Type B pancreatic cell (in vitro differentiated cells): ENCODE measurements around the gene ARMH4. TPM values are rescaled to one million over a fixed set of nuclear protein-coding genes. Genes with fewer than 3 reads are reported as not detected.
A peak's percentile ranks its signal among the peaks of the same experiment; 100 is the strongest.

Experiments used
- DNase-seq: peaks from one replicate; pipeline ENCODE4 v3.0.0; 2021; ENCODE audit warnings: mixed read lengths; ENCODE audit not compliant: unreplicated experiment; ENCODE audit errors: extremely low spot score
- H3K27ac Mint-ChIP-seq: 2 replicates; pipeline ENCODE4 v1.8.0; 2021; ENCODE audit warnings: mild to moderate bottlenecking, mixed read lengths
- H3K27me3 Mint-ChIP-seq: 2 replicates; pipeline ENCODE4 v1.8.0; 2021; ENCODE audit warnings: mixed read lengths
- H3K36me3 Mint-ChIP-seq: 2 replicates; pipeline ENCODE4 v1.8.0; 2021; ENCODE audit warnings: mixed read lengths
- H3K4me1 Mint-ChIP-seq: one replicate; pipeline ENCODE4 v1.8.0; 2021; ENCODE audit warnings: mixed read lengths; ENCODE audit not compliant: unreplicated experiment
- H3K4me3 Mint-ChIP-seq: 2 replicates; pipeline ENCODE4 v1.8.0; 2021; ENCODE audit warnings: mild to moderate bottlenecking, mixed read lengths
- H3K9me3 Mint-ChIP-seq: 2 replicates; pipeline ENCODE4 v1.8.0; 2021; ENCODE audit warnings: mixed read lengths
- total RNA-seq: library from RNA; stranded (reverse); gene quantifications from 2 replicates; pipeline ENCODE4 v1.2.1, GENCODE V29; 2021; ENCODE audit warnings: low replicate concordance
- TF ChIP-seq, protein P1 (sequence below): fragments of 200-600 bp; sonication (generic); conservative IDR thresholded peaks from 2 replicates; pipeline ENCODE4 v1.5.0; 2021; ENCODE audit warnings: antibody characterized with exemption, mild to moderate bottlenecking

ARMH4 gene
- total RNA-seq, 1 donor from 2014 or later, result 22.0 TPM

- H3K27ac Mint-ChIP-seq, result no peak overlapping the region
- H3K9me3 Mint-ChIP-seq, result no peaks in the 10 kb centered on the region
- H3K36me3 Mint-ChIP-seq, result peaks cover 8% of the 10 kb centered on the region
- H3K4me1 Mint-ChIP-seq, result peaks cover 5% of the 10 kb centered on the region
- no peaks in the 10 kb centered on the region for H3K27me3 Mint-ChIP-seq
- TF ChIP-seq, protein P1, sequence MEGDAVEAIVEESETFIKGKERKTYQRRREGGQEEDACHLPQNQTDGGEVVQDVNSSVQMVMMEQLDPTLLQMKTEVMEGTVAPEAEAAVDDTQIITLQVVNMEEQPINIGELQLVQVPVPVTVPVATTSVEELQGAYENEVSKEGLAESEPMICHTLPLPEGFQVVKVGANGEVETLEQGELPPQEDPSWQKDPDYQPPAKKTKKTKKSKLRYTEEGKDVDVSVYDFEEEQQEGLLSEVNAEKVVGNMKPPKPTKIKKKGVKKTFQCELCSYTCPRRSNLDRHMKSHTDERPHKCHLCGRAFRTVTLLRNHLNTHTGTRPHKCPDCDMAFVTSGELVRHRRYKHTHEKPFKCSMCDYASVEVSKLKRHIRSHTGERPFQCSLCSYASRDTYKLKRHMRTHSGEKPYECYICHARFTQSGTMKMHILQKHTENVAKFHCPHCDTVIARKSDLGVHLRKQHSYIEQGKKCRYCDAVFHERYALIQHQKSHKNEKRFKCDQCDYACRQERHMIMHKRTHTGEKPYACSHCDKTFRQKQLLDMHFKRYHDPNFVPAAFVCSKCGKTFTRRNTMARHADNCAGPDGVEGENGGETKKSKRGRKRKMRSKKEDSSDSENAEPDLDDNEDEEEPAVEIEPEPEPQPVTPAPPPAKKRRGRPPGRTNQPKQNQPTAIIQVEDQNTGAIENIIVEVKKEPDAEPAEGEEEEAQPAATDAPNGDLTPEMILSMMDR, result no peak
- DNase-seq, result no peak
- H3K4me3 Mint-ChIP-seq, result no peak overlapping the region
Observed at GRCh38 chr14:58088961-58089360, 63.1 kb downstream of the ARMH4 start.

DNA sequence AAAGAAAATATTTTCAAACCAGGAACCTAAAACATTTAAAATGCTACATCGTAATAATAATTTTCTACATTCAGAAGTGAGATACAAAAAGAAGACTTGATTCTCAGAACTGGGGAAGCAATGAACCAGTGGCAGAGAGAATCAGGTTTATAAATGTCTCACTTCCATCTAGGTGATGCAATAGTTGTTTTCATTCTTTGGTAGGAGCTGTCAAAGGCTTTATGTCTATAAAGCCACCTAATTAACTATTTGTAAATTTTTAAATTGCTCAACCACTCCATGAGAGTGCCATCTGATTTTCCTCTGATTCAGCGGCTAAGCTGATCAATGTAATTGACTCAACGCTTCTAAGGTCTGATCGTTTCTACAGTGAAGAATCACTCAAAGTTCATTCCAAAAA, 66.1 kb downstream of the ARMH4 start:
- Mint-ChIP-seq H3K4me3 (no peak overlapping the region), H3K36me3 (no peaks in the 10 kb centered on the region), H3K9me3 (no peaks in the 10 kb centered on the region), H3K27me3 (no peaks in the 10 kb centered on the region), H3K4me1 (peaks cover 21% of the 10 kb centered on the region), H3K27ac (no peak overlapping the region)
- TF ChIP-seq, protein P1, result no peak
- no peak for DNase-seq

DNA sequence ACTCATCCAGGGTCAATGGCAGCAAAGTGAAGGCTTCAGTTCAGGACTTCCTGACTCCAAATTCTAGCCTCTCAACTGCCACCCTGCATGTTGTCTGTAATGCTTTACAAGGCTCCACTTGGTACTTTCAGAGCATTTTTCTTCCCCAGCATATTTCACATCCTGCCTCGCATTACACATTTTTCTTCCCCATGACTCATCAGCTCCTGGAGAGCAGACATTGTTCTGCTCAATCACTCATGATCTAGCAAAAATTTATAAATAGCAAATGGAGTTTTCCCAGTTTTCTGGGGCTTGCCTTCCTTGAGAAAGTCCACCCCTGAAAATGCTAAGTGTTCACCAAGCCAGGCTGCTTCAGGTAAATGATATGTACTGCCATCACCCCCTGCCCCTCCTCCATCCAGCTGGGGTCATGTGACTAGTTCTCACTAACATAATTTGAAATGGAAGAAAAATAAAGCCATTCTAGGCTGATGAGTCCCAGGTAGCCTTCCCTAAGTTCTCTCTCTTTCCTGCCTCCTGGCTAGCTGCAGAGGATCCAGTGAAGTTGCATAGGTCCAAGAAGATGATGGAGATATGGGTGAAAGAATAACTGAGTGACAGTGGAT, 69.4 kb downstream of the ARMH4 start:
- Mint-ChIP-seq H3K4me1 (peaks cover 29% of the 10 kb centered on the region), H3K27ac (peak overlapping the region; percentile 86), H3K27me3 (no peaks in the 10 kb centered on the region), H3K9me3 (no peaks in the 10 kb centered on the region), H3K4me3 (no peak overlapping the region), H3K36me3 (no peaks in the 10 kb centered on the region)
- no peak for DNase-seq
- TF ChIP-seq, protein P1, result no peak

DNA sequence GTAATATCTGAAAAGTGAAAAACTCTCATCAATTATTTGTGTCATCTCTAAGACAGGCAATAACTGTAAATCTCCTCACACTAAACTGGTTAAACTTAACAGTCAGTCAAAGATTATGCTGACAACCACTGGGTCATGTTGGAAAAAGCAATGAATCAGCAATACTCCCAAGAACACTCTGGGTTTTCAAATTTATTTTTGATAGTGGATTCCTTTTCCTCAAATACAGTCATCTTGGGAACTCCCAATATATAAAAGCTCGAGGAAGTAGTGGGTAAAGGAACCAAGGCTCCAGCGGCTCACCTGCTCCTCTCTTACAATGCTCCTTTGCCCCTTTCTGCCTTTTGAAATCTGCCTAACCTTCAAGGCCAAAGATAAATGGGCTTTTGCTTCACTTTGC, 70.0 kb downstream of the ARMH4 start:
- DNase-seq, result no peak
- peaks cover 29% of the 10 kb centered on the region for H3K4me1 Mint-ChIP-seq
- TF ChIP-seq, protein P1, result no peak
- no peaks in the 10 kb centered on the region for H3K27me3 Mint-ChIP-seq
- peak overlapping the region; percentile 86 for H3K27ac Mint-ChIP-seq
- H3K36me3 Mint-ChIP-seq, result no peaks in the 10 kb centered on the region
- no peaks in the 10 kb centered on the region for H3K9me3 Mint-ChIP-seq
- H3K4me3 Mint-ChIP-seq, result no peak overlapping the region

- no peak overlapping the region for H3K4me3 Mint-ChIP-seq
Observed at GRCh38 chr14:58078471-58078870, 73.5 kb downstream of the ARMH4 start.

More at GRCh38 chr14:58078471-58078870, 73.5 kb downstream of the ARMH4 start:
- no peak for DNase-seq
- no peak overlapping the region for H3K27ac Mint-ChIP-seq
- peaks cover 21% of the 10 kb centered on the region for H3K4me1 Mint-ChIP-seq
- H3K27me3 Mint-ChIP-seq, result no peaks in the 10 kb centered on the region
- TF ChIP-seq, protein P1, result no peak
- H3K36me3 Mint-ChIP-seq, result no peaks in the 10 kb centered on the region
- H3K9me3 Mint-ChIP-seq, result no peaks in the 10 kb centered on the region
